GM18526 (cell line): ENCODE data around the gene B3GALNT1.

Experiments
- POLR2A ChIP-seq: IDR thresholded peaks from 3 replicates; pipeline ENCODE4 v1.6.1; 2011; ENCODE audit not compliant: insufficient read length; ENCODE audit errors: extremely low read depth

Gene B3GALNT1

DNA sequence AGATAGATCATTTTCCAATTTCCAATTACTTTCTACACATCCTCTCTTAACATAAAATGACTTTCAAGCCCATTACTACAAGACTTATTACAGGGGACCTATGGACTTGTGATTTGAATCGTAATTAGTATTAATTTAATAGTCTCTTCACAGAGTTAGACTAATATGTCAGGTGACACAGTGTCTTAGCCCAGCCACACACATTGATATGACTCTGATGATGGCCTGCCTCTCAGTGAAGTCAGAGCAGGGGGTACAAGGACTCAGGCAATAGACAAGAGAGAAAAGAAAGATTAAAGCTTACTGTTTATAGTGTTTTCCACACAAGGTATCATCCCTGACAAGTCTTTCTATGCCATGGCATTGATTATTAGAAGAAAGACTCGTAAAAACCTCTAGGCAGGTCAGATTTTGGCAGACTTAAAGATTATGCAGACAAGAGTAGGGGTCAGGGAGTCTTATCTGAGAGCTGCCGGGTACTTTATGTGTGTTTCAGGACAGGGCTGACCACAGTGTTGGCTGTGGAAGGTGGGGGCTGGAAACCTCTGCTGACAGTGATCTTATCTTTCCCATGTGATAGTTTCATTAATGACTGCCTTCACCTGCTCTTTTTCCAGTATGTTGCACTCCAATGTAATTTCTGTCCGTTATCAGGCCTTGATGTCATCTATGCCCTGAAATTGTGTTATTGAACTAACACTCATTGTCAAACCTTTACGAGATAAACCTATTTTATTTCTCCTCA lies 50.1 kb downstream of the B3GALNT1 start:
- TF ChIP-seq POLR2A, result no peak

DNA sequence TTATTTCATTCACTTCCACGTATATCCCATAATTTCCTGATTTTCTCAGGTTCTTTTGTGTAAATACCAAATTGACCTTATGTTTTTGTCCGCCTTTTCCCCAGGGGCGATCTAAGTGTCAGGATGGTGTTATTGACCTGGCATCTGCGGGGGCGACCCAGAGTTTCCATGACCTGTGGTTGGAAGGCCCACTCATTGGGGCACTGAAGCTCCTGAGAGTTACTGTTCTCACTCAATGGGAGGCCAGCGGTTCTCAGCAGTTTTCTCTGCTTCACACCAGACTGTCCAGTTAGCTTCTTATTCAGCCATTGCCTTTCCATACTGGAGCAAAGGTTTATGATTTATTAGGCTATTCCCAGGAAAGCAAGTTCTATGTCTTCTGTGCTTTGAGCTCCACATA lies 53.3 kb downstream of the B3GALNT1 start:
- no peak for TF ChIP-seq POLR2A

DNA sequence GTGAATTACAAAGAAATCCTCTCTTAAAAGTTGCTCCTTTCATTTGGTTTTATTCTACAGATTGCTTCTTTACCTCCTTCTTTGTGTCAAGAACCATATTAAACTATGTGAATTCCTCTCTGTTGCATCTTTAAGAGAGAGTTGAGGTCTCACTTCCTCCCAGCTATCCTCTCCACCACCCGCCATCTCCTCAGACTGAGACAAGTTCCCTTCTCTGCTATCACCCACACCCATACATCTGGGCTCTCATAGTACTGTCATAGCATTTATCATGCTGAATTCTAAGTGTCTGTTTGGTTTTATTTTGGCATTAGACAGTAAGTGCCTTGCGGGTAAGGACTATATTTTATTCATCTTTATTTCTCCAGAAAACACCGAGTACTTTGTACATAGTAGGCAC lies 54.2 kb downstream of the B3GALNT1 start:
- no peak for TF ChIP-seq POLR2A

DNA sequence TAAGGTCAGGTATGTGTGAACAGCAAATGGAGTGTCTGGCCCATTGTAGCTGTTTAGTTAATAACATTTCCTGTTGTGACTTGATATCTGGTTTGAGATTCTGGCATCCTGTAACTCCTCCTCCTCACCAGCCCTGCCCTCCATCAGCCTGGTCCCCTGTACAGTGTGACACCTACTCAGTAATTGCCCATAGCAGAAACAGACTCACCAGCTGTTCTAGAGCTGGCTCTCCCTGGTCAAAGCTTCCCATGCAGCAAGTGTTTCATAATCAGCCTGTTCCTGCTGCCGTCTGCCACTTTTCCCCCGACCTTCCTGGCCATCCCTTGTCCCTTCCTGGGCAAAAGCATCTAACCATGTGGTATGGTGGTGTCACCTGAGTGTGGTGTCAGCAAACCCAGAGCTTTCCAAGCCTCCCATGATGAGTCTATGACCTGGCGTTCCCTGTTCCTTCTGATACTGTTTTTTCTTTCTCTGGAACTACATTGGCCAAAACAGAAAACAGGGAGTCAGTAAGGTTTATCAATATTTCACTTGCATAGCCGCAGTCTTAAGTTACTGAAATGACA lies 55.4 kb downstream of the B3GALNT1 start:
- TF ChIP-seq POLR2A, result no peak

GRCh38 chr3:161043336-161044035 lies 61.7 kb downstream of the B3GALNT1 start:
- no peak for TF ChIP-seq POLR2A

GRCh38 chr3:161042023-161042501 lies 63.1 kb downstream of the B3GALNT1 start:
- TF ChIP-seq POLR2A, result no peak

DNA sequence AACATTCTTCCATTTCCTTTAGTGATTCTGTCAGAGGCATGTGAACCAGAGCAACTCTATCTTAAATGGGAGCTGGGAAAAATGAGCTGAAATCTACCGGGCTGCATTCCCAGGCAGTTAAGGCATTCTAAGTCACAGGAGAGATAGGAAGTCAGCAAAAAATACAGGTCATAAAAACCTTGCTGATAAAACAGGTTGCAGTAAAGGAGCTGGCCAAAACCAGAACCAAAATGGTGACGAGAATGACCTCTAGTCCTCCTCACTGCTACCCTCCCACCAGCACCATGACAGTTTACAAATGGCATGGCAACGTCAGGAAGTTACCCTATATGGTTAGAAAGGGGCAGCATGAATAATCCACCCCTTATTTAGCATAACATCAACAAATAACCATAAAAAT lies 66.4 kb downstream of the B3GALNT1 start:
- no peak for TF ChIP-seq POLR2A

- no peak for TF ChIP-seq POLR2A
These were observed 69.4 kb downstream of the B3GALNT1 start for GRCh38 chr3:161035711-161036110.
